HCT116 (cell line): Measurements from ENCODE around the gene PCDHGA1.

Experiments used
- CEBPB ChIP-seq: IDR thresholded peaks from 2 replicates; pipeline ENCODE4 v1.6.1; 2012; ENCODE audit warnings: low read depth
- CTCF ChIP-seq, 3 experiments: fragments of 200-600 bp in 1 of 3; sonication (generic) in 1 of 3; IDR thresholded peaks in 2 of 3; conservative IDR thresholded peaks in 1 of 3; 2 replicates each; pipeline ENCODE4 v1.5.1; 2012 to 2017; ENCODE audit warnings: low read depth in 2 of 3, low read length in 2 of 3, antibody characterized with exemption in 1 of 3, borderline replicate concordance in 1 of 3, control low read depth in 1 of 3, mild to moderate bottlenecking in 1 of 3, mixed read lengths in 1 of 3, mixed run types in 1 of 3, moderate library complexity in 1 of 3; ENCODE audit not compliant: insufficient read depth in 1 of 3
- ELF1 ChIP-seq: IDR thresholded peaks from 2 replicates; pipeline ENCODE4 v1.6.1; 2012; ENCODE audit warnings: low read depth, borderline replicate concordance
- EZH2 ChIP-seq: fragments of 200-600 bp; sonication (generic); IDR thresholded peaks from 2 replicates; pipeline ENCODE4 v1.6.1; 2017; ENCODE audit warnings: antibody characterized with exemption, mixed run types
- EZH2phosphoT487 ChIP-seq: fragments of 200-600 bp; IDR thresholded peaks from 2 replicates; pipeline ENCODE4 v1.6.1; 2018; ENCODE audit warnings: antibody characterized with exemption, borderline replicate concordance
- JUND ChIP-seq: IDR thresholded peaks from 2 replicates; pipeline ENCODE4 v1.6.1; 2012
- MAX ChIP-seq: IDR thresholded peaks from 2 replicates; pipeline ENCODE4 v1.6.1; 2012
- POLR2A ChIP-seq: IDR thresholded peaks from 2 replicates; pipeline ENCODE4 v1.7.0; 2011; ENCODE audit warnings: borderline replicate concordance; ENCODE audit not compliant: insufficient read depth, insufficient read length; ENCODE audit errors: extremely low read depth
- RAD21 ChIP-seq: IDR thresholded peaks from 2 replicates; pipeline ENCODE4 v1.6.1; 2012; ENCODE audit warnings: low read depth, mild to moderate bottlenecking
- REST ChIP-seq: IDR thresholded peaks from 2 replicates; pipeline ENCODE4 v1.6.1; 2012; ENCODE audit warnings: low read depth
- SP1 ChIP-seq: IDR thresholded peaks from 2 replicates; pipeline ENCODE4 v1.6.1; 2012; ENCODE audit warnings: low read depth
- YY1 ChIP-seq: IDR thresholded peaks from 2 replicates; pipeline ENCODE4 v1.6.1; 2011; ENCODE audit warnings: low read length, low read depth, moderate library complexity, mild to moderate bottlenecking; ENCODE audit not compliant: insufficient replicate concordance; ENCODE audit errors: extremely low read depth
- ZNF274 ChIP-seq: fragments of 200-500 bp; sonication (Bioruptor generic); IDR thresholded peaks from 2 replicates; pipeline ENCODE4 v1.6.1; 2014; ENCODE audit warnings: mild to moderate bottlenecking, low read depth, low read length, inconsistent platforms

- no peak for TF ChIP-seq EZH2
- TF ChIP-seq CTCF (IDR thresholded peaks at IDR 0.05 in 2 of 3, conservative IDR thresholded peaks at IDR 0.05 in 1 of 3; ENCODE audit: borderline replicate concordance in 1 of 3, insufficient read depth in 1 of 3, low read depth in 2 of 3, low read length in 2 of 3) = peak; percentile 31 to 48 (median 42); a peak in 3 of 6 replicates
- TF ChIP-seq REST = no peak
- TF ChIP-seq SP1 = no peak
- TF ChIP-seq ZNF274 = no peak
- TF ChIP-seq CEBPB = no peak
- TF ChIP-seq JUND = no peak
- TF ChIP-seq POLR2A = no peak
- no peak for TF ChIP-seq MAX
- no peak for TF ChIP-seq EZH2phosphoT487
- TF ChIP-seq YY1 = no peak
- peak; percentile 59 for TF ChIP-seq RAD21
- TF ChIP-seq ELF1 = no peak
Observed at GRCh38 chr5:141420855-141421488, 90.7 kb downstream of the PCDHGA1 start, which contains the start of gene PCDHGA11.
